GM12878 (cell line): ENCODE data around the gene RNF113B. TPM values are rescaled to one million over a fixed set of nuclear protein-coding genes. Genes with fewer than 3 reads are reported as not detected.

Experiments used
- ATAC-seq: fragments of 200-7000 bp; cut with Tn5 transposase; 3 replicates; pipeline ENCODE4 v1.9.1; 2020; ENCODE audit warnings: mild to moderate bottlenecking, moderate library complexity
- BruUV-seq: library from RNA; stranded (reverse); fragments of 400-500 nt; replicated peaks from 2 replicates; lab custom pipeline; 2021; lab: Mats Ljungman, UMichigan
- CTCF ChIA-PET: fragments of 300-600 bp; sonication (Branson Sonifier 250); formaldehyde crosslinking; extraction: SDS; loops from one replicate; lab custom pipeline; 2021; ENCODE audit warnings: inconsistent platforms; lab: Yijun Ruan, JAX
- POLR2A ChIA-PET: fragments of 350-600 bp; formaldehyde crosslinking; extraction: SDS; loops from one replicate; lab custom pipeline; 2021; ENCODE audit warnings: inconsistent platforms; lab: Charles Lee
- RAD21 ChIA-PET: fragments of 300-600 bp; sonication (Branson Sonifier 250); formaldehyde crosslinking; loops from one replicate; lab custom pipeline; 2023; ENCODE audit warnings: antibody characterized with exemption; ENCODE audit not compliant: unreplicated experiment; lab: Charles Lee
- SMC1A ChIA-PET: fragments of 300-600 bp; sonication (Branson Sonifier 250); formaldehyde crosslinking; loops from one replicate; lab custom pipeline; 2023; ENCODE audit not compliant: unreplicated experiment, uncharacterized antibody; lab: Charles Lee
- DNase-seq: peaks from one replicate; pipeline ENCODE4 v3.0.0-alpha.2; 2011; ENCODE audit warnings: low read depth, low spot score
- FAIRE-seq: peaks from 3 replicates; lab custom pipeline; 2011; peaks lifted over from hg19 to GRCh38; lab: Jason Lieb, UNC
- H2AFZ ChIP-seq: 2 replicates; pipeline ENCODE4 v1.6.0; 2011; ENCODE audit warnings: low read depth, low read length, control low read depth; ENCODE audit not compliant: control insufficient read depth
- H3K27ac ChIP-seq: 2 replicates; pipeline ENCODE4 v1.5.1; 2011; ENCODE audit warnings: control low read depth; ENCODE audit not compliant: control insufficient read depth, insufficient read depth
- H3K27me3 ChIP-seq, 2 experiments: replicated peaks in 1 of 2; 2 replicates each; pipeline versions ENCODE4 v1.6.0 to v1.6.1; 2011; ENCODE audit warnings: low read length in 1 of 2; ENCODE audit not compliant: control insufficient read depth in 2 of 2, insufficient read depth in 2 of 2
- H3K36me3 ChIP-seq, 2 experiments: 2 replicates each; pipeline ENCODE4 v1.5.1; 2011; ENCODE audit warnings: low read length in 1 of 2; ENCODE audit not compliant: control insufficient read depth in 2 of 2, insufficient read depth in 2 of 2
- H3K4me1 ChIP-seq: 2 replicates; pipeline ENCODE4 v1.6.1; 2011; ENCODE audit warnings: mild to moderate bottlenecking, low read length, moderate library complexity, mixed read lengths; ENCODE audit not compliant: control insufficient read depth, insufficient read depth
- H3K4me2 ChIP-seq: 2 replicates; pipeline ENCODE4 v1.6.0; 2011; ENCODE audit warnings: control low read depth; ENCODE audit not compliant: control insufficient read depth, insufficient read depth
- H3K4me3 ChIP-seq: fragments of 200-600 bp; sonication (generic); 2 replicates; pipeline ENCODE4 v1.5.1; 2016
- H3K79me2 ChIP-seq: 2 replicates; pipeline ENCODE4 v1.6.0; 2011; ENCODE audit warnings: low read length; ENCODE audit not compliant: control insufficient read depth, insufficient read depth
- H3K9ac ChIP-seq: 2 replicates; pipeline ENCODE4 v1.8.0; 2011; ENCODE audit warnings: low read length, control low read depth, mixed read lengths; ENCODE audit not compliant: control insufficient read depth, insufficient read depth
- H3K9me3 ChIP-seq: replicated peaks from 3 replicates; pipeline ENCODE4 v1.5.1; 2011; ENCODE audit warnings: mild to moderate bottlenecking, low read length; ENCODE audit not compliant: control insufficient read depth, insufficient read depth
- H4K20me1 ChIP-seq: 2 replicates; pipeline ENCODE4 v1.6.0; 2011; ENCODE audit not compliant: control insufficient read depth, insufficient read depth
- HDAC2 ChIP-seq: fragments of 200-600 bp; sonication (generic); IDR thresholded peaks from 2 replicates; pipeline ENCODE4 v1.6.1; 2017
- RELB ChIP-seq: fragments of 450-650 bp; IDR thresholded peaks from 2 replicates; pipeline ENCODE4 v1.6.1; 2017; ENCODE audit warnings: low read depth, mild to moderate bottlenecking, moderate library complexity
- SIN3A ChIP-seq: IDR thresholded peaks from 2 replicates; pipeline ENCODE4 v1.6.1; 2012; ENCODE audit warnings: low read depth, low read length, improper control_type of control experiment
- TCF3 ChIP-seq: IDR thresholded peaks from 2 replicates; pipeline ENCODE4 v1.6.1; 2012; ENCODE audit warnings: low read depth, mild to moderate bottlenecking, low read length, borderline replicate concordance; ENCODE audit not compliant: insufficient read depth
- WGBS: methylation state at CpG from one replicate; pipeline ENCODE4 v1.1.6; 2016; ENCODE audit warnings: low lambda C conversion rate; ENCODE audit not compliant: insufficient replicate concordance, insufficient coverage; ENCODE audit errors: missing lambda C conversion rate; 5-methylcytosine and 5-hydroxymethylcytosine counted together
- in situ Hi-C: fragments of 300-500 bp; cut with MboI; formaldehyde crosslinking; loops from 9 replicates; pipeline ENCODE4 v1.14.3; 2018; ENCODE audit warnings: mixed read lengths
- intact Hi-C: fragments of 100-400 bp; cut with micrococcal nuclease; formaldehyde crosslinking; loops from one replicate; pipeline ENCODE4 v1.14.2; 2022; ENCODE audit not compliant: unreplicated experiment
- polyA plus RNA-seq, 11 experiments: library from polyadenylated mRNA; depleted of rRNA in 4 of 11; unstranded in 6 of 11; stranded (reverse) in 5 of 11; fragments of >200 nt; fragmentation: Nextera tagmentation in 4 of 11; fragmentation: Illumina TruSeq in 1 of 11; extraction: Ambion mirVana in 4 of 11; extraction: Trizol in 1 of 11; gene quantifications; 1 replicate in 1 of 11; 2 replicates in 10 of 11; pipeline versions ENCODE4 v1.2.1 to v1.2.3, GENCODE V29; 2011 to 2016; ENCODE audit warnings: inconsistent platforms in 2 of 11, missing spikeins in 2 of 11, low read depth in 1 of 11
- total RNA-seq, 4 experiments: library from RNA; depleted of rRNA in 3 of 4; stranded (reverse); fragments of >200 nt in 3 of 4; fragmentation: Illumina TruSeq in 1 of 4; extraction: Trizol in 1 of 4; gene quantifications; 2 replicates each; pipeline versions ENCODE4 v1.2.1 to v1.2.3, GENCODE V29; 2013 to 2021
- TF ChIP-seq, protein P1 (sequence below): fragments of 450-650 bp; IDR thresholded peaks from 2 replicates; pipeline ENCODE4 v1.6.1; 2017; ENCODE audit warnings: mild to moderate bottlenecking, low read depth, inconsistent platforms; ENCODE audit not compliant: poor library complexity, severe bottlenecking

RNF113B gene
- total and polyA plus RNA-seq, 10 of the 15 experiments (the other 5 are each of a cell fraction or from before 2014, with no cell fraction given), result not detected

- TF ChIP-seq HDAC2 (no peak), TCF3 (no peak)
These were observed 21.6 kb upstream of the RNF113B start (continued) for GRCh38 chr13:98198683-98199082.

DNA sequence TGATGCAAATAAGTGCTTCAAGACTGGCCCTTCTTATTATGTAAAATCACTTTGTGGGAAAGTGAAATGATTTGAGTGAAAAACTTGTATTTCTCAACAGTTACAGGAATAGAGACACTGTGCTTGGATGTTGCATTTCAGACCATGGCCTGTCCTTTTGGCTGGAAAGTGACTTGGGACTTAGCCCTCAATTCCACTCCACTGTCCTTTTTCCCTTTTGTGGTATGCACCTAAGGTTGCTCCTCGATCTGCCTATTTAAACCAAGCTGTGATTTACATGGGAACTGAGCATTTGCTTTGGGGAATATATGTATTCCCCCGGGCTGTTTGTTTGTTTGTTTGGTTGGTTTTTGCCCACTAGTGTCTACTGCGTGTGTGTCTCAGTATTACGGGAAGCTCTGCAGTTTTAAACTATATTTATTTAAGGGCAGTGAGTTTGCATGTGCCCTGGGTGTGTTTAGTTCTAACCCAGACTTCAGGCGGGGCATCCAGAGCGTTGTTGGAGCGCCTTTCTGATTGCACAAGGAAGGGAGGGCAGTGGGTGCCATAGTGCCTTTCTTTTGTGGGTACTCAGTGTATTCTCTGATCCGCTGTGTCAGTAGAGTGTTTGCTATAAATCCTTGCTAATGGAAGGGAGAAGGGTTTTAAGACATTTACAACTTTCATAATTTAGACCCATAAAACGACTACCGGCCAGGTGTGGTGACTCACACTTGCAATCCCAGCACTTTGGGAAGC lies 18.2 kb upstream of the RNF113B start:
- H3K36me3 ChIP-seq, result no peaks in the 10 kb centered on the region
- RAD21 ChIA-PET, result no interaction called here
- WGBS, result 32% methylated on average over 10 of the region's 10 CpGs
- FAIRE-seq, result no peak
- CTCF ChIA-PET, result interaction anchor here (0.6 to 1.2 kb wide), 2 partner anchors 11 to 109 kb away, joined by 3 read pairs; no protein-coding TSS in a partner anchor
- no peak overlapping the region for H3K9ac ChIP-seq
- SMC1A ChIA-PET, result interaction anchor here (0.9 to 1.3 kb wide), 2 partner anchors 10 to 33 kb away, joined by 3 to 4 read pairs; no protein-coding TSS in a partner anchor
- H3K27ac ChIP-seq, result no peak overlapping the region
- intact Hi-C loops (no loop called here), in situ Hi-C loops (no loop called here)
- H3K4me2 ChIP-seq, result no peak overlapping the region
- no peaks in the 10 kb centered on the region for H4K20me1 ChIP-seq
- H3K79me2 ChIP-seq, result no peaks in the 10 kb centered on the region
- H3K27me3 ChIP-seq, result no peaks in the 10 kb centered on the region
- H3K4me3 ChIP-seq, result no peak overlapping the region
- no peak for ATAC-seq
- no peak for TF ChIP-seq SIN3A
- no peak for TF ChIP-seq RELB
- TF ChIP-seq, protein P1, sequence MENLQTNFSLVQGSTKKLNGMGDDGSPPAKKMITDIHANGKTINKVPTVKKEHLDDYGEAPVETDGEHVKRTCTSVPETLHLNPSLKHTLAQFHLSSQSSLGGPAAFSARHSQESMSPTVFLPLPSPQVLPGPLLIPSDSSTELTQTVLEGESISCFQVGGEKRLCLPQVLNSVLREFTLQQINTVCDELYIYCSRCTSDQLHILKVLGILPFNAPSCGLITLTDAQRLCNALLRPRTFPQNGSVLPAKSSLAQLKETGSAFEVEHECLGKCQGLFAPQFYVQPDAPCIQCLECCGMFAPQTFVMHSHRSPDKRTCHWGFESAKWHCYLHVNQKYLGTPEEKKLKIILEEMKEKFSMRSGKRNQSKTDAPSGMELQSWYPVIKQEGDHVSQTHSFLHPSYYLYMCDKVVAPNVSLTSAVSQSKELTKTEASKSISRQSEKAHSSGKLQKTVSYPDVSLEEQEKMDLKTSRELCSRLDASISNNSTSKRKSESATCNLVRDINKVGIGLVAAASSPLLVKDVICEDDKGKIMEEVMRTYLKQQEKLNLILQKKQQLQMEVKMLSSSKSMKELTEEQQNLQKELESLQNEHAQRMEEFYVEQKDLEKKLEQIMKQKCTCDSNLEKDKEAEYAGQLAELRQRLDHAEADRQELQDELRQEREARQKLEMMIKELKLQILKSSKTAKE, result no peak
- POLR2A ChIA-PET, result no interaction called here
- H2AFZ ChIP-seq, result no peak overlapping the region
- H3K9me3 ChIP-seq, result no peaks in the 10 kb centered on the region
- no TSS peak for BruUV-seq
- no peak for DNase-seq
- no peaks in the 10 kb centered on the region for H3K4me1 ChIP-seq
